Measurements from ENCODE around the gene WDR37.

Gene WDR37

GRCh38 chr10:1048349-1048731 lies 7.8 kb upstream of the WDR37 start:
- no peak for DNase-seq (ENCODE audit: low read depth)
- peak overlapping the region; percentile 99 for H3K4me3 ChIP-seq (ENCODE audit: low read depth, low read length)
- TF ChIP-seq CTCF (IDR thresholded peaks at IDR 0.05; ENCODE audit: insufficient read depth, low read depth, low read length, missing control alignments), result no peak

GRCh38 chr10:1048732-1049424 lies 7.3 kb upstream of the WDR37 start, which contains the start of gene IDI1:
IDI1 (minus strand) TSS chr10:1049119; CDS start chr10:1049003, 116 bp downstream.
- peak within 1 kb of the TSS; percentile 99 for H3K4me3 ChIP-seq (ENCODE audit: low read depth, low read length)
- DNase-seq (ENCODE audit: low read depth), result peak; percentile 100
- no peak for TF ChIP-seq CTCF (IDR thresholded peaks at IDR 0.05; ENCODE audit: insufficient read depth, low read depth, low read length, missing control alignments)

GRCh38 chr10:1049425-1049958 lies 6.7 kb upstream of the WDR37 start:
- no peak for TF ChIP-seq CTCF (IDR thresholded peaks at IDR 0.05; ENCODE audit: insufficient read depth, low read depth, low read length, missing control alignments)
- no peak for DNase-seq (ENCODE audit: low read depth)
- peak overlapping the region; percentile 99 for H3K4me3 ChIP-seq (ENCODE audit: low read depth, low read length)

GRCh38 chr10:1050145-1050544 lies 6.0 kb upstream of the WDR37 start:
- peak overlapping the region; percentile 99 for H3K4me3 ChIP-seq (ENCODE audit: low read depth, low read length)
- TF ChIP-seq CTCF (IDR thresholded peaks at IDR 0.05; ENCODE audit: insufficient read depth, low read depth, low read length, missing control alignments), result no peak
- DNase-seq (ENCODE audit: low read depth), result peak; percentile 37

- TF ChIP-seq CTCF (IDR thresholded peaks at IDR 0.05; ENCODE audit: insufficient read depth, low read depth, low read length, missing control alignments), result peak; percentile 13
These were observed 5.6 kb upstream of the WDR37 start for GRCh38 chr10:1050554-1050953.

GRCh38 chr10:1054684-1055083 lies 1.5 kb upstream of the WDR37 start:
- no peak for TF ChIP-seq CTCF (IDR thresholded peaks at IDR 0.05; ENCODE audit: insufficient read depth, low read depth, low read length, missing control alignments)
- peak overlapping the region; percentile 65 for H3K4me3 ChIP-seq (ENCODE audit: low read depth, low read length)
- no peak for DNase-seq (ENCODE audit: low read depth)

More at GRCh38 chr10:1050554-1050953, 5.6 kb upstream of the WDR37 start:
- peak overlapping the region; percentile 99 for H3K4me3 ChIP-seq (ENCODE audit: low read depth, low read length)
- DNase-seq (ENCODE audit: low read depth), result peak; percentile 77
